K562 (cell line): ENCODE results near the gene MOSPD3. TPM values are rescaled to one million over a fixed set of nuclear protein-coding genes. Genes with fewer than 3 reads are reported as not detected.

ENCODE experiments used
- CTCFL ChIP-seq: IDR thresholded peaks from 2 replicates; pipeline ENCODE4 v1.6.1; 2011; ENCODE audit warnings: borderline replicate concordance, low read depth, mild to moderate bottlenecking, moderate library complexity, low read length; ENCODE audit not compliant: insufficient read depth, poor library complexity, severe bottlenecking
- CXXC5 ChIP-seq: fragments of 250-450 bp; sonication (Bioruptor Pico); IDR thresholded peaks from 2 replicates; pipeline ENCODE4 v1.8.0; 2022; ENCODE audit warnings: inconsistent platforms, mild to moderate bottlenecking, moderate library complexity
- GTF2E2 ChIP-seq: fragments of 200-800 bp; sonication (Bioruptor generic); IDR thresholded peaks from 2 replicates; pipeline ENCODE4 v1.6.1; 2016; ENCODE audit warnings: missing genetic modification characterization, missing compliant biosample characterization
- HMG20B ChIP-seq: fragments of 250-450 bp; sonication (Bioruptor Pico); IDR thresholded peaks from 2 replicates; pipeline ENCODE4 v1.5.0; 2021; ENCODE audit warnings: mild to moderate bottlenecking
- LEF1 ChIP-seq: fragments of 450-650 bp; IDR thresholded peaks from 2 replicates; pipeline ENCODE4 v1.6.1; 2016; ENCODE audit warnings: mild to moderate bottlenecking
- MCM5 ChIP-seq: fragments of 450-650 bp; IDR thresholded peaks from 2 replicates; pipeline ENCODE4 v1.6.1; 2016; ENCODE audit warnings: low read depth
- MYBL2 ChIP-seq, 2 experiments: fragments of 450-650 bp in 1 of 2; sonication (generic) in 1 of 2; formaldehyde crosslinking in 1 of 2; IDR thresholded peaks; 2 replicates each; pipeline versions ENCODE4 v1.6.1 to v1.8.1; 2017 to 2022; ENCODE audit warnings: borderline replicate concordance in 1 of 2, inconsistent platforms in 1 of 2, low read depth in 1 of 2, mild to moderate bottlenecking in 1 of 2, missing genetic modification reagents in 1 of 2, moderate library complexity in 1 of 2
- POLR2H ChIP-seq: IDR thresholded peaks from 2 replicates; pipeline ENCODE4 v1.6.1; 2016; ENCODE audit warnings: missing genetic modification characterization, low read depth, mild to moderate bottlenecking, control low read depth, missing compliant biosample characterization, moderate library complexity
- POU5F1 ChIP-seq: fragments of 150-350 bp; IDR thresholded peaks from 2 replicates; pipeline ENCODE4 v1.6.1; 2014; ENCODE audit warnings: borderline replicate concordance, low read length, low read depth, mild to moderate bottlenecking; ENCODE audit not compliant: partially characterized antibody
- RBFOX2 ChIP-seq: fragments of 200-400 bp; formaldehyde crosslinking; IDR thresholded peaks from 2 replicates; pipeline ENCODE4 v1.6.1; 2017; ENCODE audit warnings: low read depth, mild to moderate bottlenecking, low read length, moderate library complexity
- RNF219 ChIP-seq: fragments of 250-450 bp; sonication (Bioruptor Pico); IDR thresholded peaks from 2 replicates; pipeline ENCODE4 v1.5.0; 2022; ENCODE audit warnings: mild to moderate bottlenecking
- SUPT5H ChIP-seq: fragments of 450-650 bp; IDR thresholded peaks from 2 replicates; pipeline ENCODE4 v1.6.1; 2016
- THAP7 ChIP-seq: fragments of 250-450 bp; sonication (Bioruptor Pico); IDR thresholded peaks from 2 replicates; pipeline ENCODE4 v1.5.0; 2021
- ZMIZ1 ChIP-seq, 2 experiments: fragments of 150-350 bp in 1 of 2; IDR thresholded peaks; 2 replicates each; pipeline ENCODE4 v1.6.1; 2012 to 2016; ENCODE audit warnings: low read depth in 2 of 2, low read length in 2 of 2, mild to moderate bottlenecking in 1 of 2, moderate library complexity in 1 of 2
- ZNF140 ChIP-seq: fragments of 250-450 bp; sonication (Bioruptor Pico); IDR thresholded peaks from 2 replicates; pipeline ENCODE4 v1.8.0; 2021; ENCODE audit warnings: moderate library complexity, mild to moderate bottlenecking, inconsistent platforms
- ZNF277 ChIP-seq: fragments of 250-450 bp; sonication (Bioruptor Pico); IDR thresholded peaks from 2 replicates; pipeline ENCODE4 v1.8.0; 2022; ENCODE audit warnings: inconsistent platforms, mild to moderate bottlenecking, moderate library complexity, borderline replicate concordance
- ZNF354B ChIP-seq: fragments of 250-450 bp; sonication (Bioruptor Pico); IDR thresholded peaks from 2 replicates; pipeline ENCODE4 v1.4.0; 2020
- ZNF431 ChIP-seq: sonication (generic); formaldehyde crosslinking; IDR thresholded peaks from 2 replicates; pipeline ENCODE4 v1.8.0; 2022; ENCODE audit warnings: mild to moderate bottlenecking, missing genetic modification reagents
- polyA plus RNA-seq, 8 experiments: library from polyadenylated mRNA; depleted of rRNA in 4 of 8; stranded (reverse) in 5 of 8; unstranded in 3 of 8; fragments of >200 nt; fragmentation: Nextera tagmentation in 2 of 8; fragmentation: Illumina TruSeq in 1 of 8; extraction: Ambion mirVana in 2 of 8; extraction: Trizol in 1 of 8; gene quantifications; 2 replicates each; pipeline versions ENCODE4 v1.2.1 to v1.2.3, GENCODE V29; 2011 to 2014; ENCODE audit warnings: inconsistent platforms in 1 of 8, missing spikeins in 1 of 8
- total RNA-seq, 7 experiments: library from RNA; depleted of rRNA in 6 of 7; stranded (reverse); fragments of >200 nt in 6 of 7; fragmentation: Illumina TruSeq in 2 of 7; extraction: Trizol in 2 of 7; gene quantifications; 2 replicates each; pipeline versions ENCODE4 v1.2.1 to v1.2.3, GENCODE V29; 2011 to 2021; ENCODE audit warnings: low replicate concordance in 1 of 7

Gene MOSPD3
- total and polyA plus RNA-seq, 9 of the 15 experiments (the other 6 are each of a cell fraction or from before 2014, with no cell fraction given): 1.4 to 32.1 (median 7.3) TPM

GRCh38 chr7:100626530-100627237 is 14.3 kb downstream of the MOSPD3 start (continued):
- TF ChIP-seq THAP7 (CRISPR knock-in tag): no peak
- no peak for TF ChIP-seq MCM5
- TF ChIP-seq CXXC5 (CRISPR knock-in tag): peak; percentile 71
- no peak for TF ChIP-seq POU5F1
- TF ChIP-seq ZNF277 (CRISPR knock-in tag): no peak
- no peak for TF ChIP-seq ZNF354B (CRISPR knock-in tag)
- no peak for TF ChIP-seq ZNF431 (CRISPR knock-in tag)
- TF ChIP-seq ZNF140: no peak
- no peak for TF ChIP-seq ZMIZ1 (IDR thresholded peaks at IDR 0.05; ENCODE audit: low read depth in 2 of 2, low read length in 2 of 2)
- TF ChIP-seq HMG20B: no peak
- TF ChIP-seq POLR2H (tag): no peak
- TF ChIP-seq RNF219 (CRISPR knock-in tag): no peak
- TF ChIP-seq LEF1: no peak
- no peak for TF ChIP-seq GTF2E2 (tag)
- no peak for TF ChIP-seq CTCFL
- peak; percentile 70 for TF ChIP-seq RBFOX2
- TF ChIP-seq MYBL2 (IDR thresholded peaks at IDR 0.05; ENCODE audit: low read depth): no peak
- no peak for TF ChIP-seq MYBL2 (CRISPR knock-in tag; IDR thresholded peaks at IDR 0.05; ENCODE audit: borderline replicate concordance)
- peak; percentile 65 for TF ChIP-seq SUPT5H
